A204.1 (cell line): Measurements from ENCODE around the gene VPS33A.
"Not testable (repeated sequence)": the region's sequence is repeated elsewhere in the genome, so short reads cannot be mapped to it uniquely, and the experiment has no call there.

ENCODE experiments used
- FAIRE-seq: peaks from 2 replicates; lab custom pipeline; 2012; peaks lifted over from hg19 to GRCh38; lab: Jason Lieb, UNC

VPS33A gene

DNA sequence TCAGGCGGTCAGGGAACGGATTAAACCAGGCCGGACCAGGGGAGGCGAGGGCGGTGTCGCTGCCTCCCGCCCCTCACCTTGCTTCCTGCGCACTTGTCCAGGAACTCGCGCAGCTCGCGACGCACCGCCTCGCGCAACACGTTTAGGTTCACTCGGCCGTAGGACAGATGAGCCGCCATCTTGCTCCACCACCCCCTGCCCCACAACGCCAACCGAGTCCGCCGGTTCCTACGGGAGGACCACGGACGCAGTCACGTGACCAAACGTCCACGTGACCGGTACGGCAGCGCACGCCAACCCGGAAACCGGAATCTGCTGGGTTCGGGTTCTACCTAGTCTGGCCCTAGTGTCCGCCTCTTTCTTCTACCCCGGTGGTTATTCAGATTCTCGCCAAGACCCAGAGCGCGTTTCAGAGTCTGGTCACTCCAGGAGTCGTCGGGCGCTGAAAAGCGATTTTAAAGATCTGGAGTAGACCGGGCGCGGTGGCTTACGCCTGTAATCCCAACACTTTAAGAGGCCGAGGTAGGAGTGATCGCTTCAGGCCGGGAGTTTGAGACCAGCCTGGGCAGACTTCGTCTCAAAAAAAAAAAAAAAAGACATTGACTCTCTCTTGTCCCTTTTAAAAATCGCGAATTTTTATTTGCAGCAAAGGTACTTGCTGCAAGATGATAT lies at the start of gene VPS33A:
VPS33A (minus strand) TSS at position 265 of the 672 bp plus-strand sequence; CDS start at position 179, 86 bp downstream.
- FAIRE-seq: no peak

DNA sequence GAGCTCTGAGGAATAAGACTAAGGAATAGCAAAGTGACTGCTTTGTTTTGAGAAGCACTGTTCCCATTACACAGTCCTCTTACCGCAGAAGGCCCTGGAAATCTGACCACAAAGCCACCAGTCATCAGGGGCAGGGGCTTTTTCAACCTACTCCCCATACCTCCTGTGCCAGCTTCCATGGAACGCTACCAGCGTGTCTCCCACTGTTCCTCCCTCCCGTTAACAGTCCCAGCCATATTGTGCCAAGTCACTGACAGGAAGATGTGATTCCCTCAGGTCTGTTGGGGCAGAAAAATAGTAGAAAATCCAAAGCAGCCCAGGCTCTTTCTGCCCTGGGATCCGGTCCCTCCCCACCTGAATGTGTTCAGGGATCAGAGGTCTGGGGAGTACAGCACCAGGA lies 46.6 kb upstream of the VPS33A start:
- no peak for FAIRE-seq

DNA sequence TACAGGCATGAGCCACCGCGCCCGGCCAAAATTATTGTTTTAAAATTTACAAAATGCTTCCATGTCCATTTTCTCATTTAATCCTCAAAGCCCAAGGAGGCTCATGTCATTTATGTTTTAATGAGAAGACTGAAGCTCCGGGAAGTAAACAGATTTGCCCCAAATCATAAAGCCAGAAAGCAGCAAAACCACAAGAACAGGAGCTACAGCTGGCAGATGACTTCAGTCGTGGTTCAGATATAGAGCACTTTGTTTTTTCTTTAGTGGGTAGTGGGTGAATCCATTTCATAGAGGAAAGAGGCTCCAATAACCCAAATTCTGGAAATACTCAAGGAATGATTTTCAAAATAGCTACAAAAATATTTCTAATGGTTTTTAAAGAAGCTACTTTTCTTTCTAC lies 45.4 kb upstream of the VPS33A start:
- no peak for FAIRE-seq

DNA sequence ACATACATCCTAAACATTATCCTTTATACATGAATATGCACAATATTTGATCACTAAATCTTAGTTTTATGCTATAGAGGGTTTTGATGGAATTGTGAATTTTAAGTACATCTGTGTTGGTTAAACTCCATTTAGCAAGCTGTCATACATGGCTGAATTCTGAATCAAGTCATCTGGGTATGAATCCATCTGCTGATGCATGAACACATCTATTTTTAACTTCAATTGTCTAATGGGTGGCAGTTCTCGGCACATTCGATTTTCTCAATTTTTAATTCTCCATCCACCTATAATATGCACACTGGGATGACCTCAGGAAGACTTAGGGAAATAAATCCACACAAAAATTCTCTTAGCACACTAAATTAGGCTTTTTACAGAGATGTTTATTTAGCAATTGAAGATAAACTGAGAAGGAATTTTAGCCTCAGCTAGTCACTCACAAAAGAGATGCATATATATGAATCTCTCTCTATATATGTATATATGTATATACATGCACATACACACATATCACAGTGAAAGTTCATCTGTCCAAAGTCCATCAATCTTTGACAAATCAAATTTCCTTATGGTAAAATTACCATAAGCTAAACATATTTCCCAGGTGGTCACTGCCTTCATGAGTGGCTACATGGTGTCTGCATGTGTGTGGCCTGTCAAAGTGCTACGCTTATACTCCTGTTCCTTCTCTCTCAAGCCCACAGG lies 44.5 kb upstream of the VPS33A start:
- FAIRE-seq: no peak

DNA sequence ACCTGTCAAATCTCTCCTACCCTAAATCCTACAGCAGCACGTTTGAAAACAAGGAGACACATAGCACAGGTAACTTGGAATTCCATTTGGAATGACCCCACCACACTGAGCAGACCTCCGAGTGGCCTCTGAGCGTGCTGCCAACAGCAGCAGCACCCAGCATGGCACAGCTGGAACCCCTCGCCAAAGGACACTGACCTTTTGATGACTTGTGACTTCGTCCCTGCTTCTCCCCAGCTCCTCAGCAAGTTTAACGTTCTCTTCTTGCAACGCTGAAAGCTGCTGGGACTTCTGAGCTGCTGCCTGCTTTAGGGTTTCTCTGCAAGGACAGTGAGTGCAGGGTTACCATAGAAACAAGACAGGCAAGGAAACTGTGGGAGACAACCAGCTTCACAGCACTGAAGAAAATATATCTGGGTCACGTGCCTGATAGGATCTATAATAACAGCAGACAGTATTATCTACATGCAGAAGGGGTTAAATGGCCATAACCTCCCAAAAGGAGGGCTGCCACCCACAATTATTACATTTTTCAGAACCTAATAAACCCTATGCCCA lies 43.3 kb upstream of the VPS33A start:
- FAIRE-seq: no peak

DNA sequence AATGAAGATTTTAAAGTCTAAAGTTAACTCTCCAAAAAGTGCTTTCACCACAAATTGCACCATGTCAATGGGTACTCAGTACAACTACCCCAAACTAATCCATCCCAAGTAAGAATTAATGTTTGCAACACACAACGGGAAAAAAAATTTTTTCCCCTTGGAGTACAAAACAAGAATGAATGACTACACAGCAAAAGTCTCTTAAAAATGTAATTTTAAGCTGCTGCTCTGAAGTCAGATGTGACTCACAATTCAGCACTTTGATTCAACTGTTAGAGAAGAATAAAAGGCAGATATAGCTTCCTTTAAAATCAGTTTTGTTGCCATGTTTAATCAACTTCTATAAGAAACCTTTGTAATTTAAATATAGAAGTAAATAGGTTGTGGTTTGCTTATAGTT lies 42.5 kb upstream of the VPS33A start:
- no peak for FAIRE-seq

DNA sequence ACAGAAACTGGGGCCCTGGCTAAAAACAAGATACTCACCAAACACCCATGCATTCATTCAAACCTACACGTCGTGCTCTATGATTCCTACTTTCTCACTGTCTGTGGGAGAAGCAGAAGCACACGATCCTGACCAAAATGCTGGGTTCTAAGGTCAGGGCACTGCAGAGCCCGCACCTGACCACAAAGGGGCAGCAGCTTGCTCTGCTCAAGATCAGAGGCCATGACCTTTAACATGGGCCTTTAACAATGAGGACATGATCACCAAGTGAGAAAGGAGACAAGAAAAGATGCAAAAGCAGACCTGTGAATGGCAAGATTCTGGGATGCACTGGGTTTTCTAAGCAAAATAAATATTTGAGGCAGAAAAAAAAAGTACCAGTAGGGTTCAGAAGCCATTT lies 40.1 kb upstream of the VPS33A start:
- FAIRE-seq: no peak

DNA sequence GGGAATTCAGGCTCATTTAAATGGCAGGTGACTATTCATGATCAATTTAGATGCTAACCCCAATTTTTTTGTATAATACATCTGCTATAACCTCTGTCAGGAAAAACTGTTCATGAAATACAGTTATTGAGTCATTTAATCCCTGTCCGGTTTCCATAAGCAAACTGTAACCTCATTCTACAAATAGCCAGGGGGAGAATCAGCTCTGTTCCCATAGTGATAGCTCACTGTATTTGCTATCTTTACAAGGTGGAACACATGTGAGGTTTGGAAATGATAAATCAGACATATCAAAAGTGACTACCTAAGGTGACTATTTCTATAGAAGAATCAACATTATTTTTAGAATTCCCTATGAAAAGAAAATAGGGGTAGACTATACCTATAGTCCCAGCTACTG lies 38.6 kb upstream of the VPS33A start:
- FAIRE-seq: no peak

DNA sequence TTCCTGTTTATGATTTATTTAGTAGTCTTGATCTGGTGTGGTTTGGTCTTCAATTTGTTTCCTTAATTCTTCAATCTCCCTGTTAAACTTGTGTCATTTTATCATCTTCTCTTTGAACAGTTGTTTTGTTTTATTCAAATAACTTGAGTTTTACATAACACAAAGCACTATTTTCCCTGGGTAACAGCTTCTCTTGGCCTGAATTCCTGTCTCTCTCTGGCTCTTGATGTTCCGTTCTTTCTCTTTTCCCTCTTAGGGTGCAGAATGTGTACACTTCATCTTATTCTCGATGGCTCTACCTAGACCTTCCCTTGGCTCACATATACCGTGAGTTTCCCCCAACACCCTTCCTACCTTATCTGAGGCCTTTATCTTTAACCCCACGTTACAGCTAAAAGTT lies 36.8 kb upstream of the VPS33A start:
- no peak for FAIRE-seq

DNA sequence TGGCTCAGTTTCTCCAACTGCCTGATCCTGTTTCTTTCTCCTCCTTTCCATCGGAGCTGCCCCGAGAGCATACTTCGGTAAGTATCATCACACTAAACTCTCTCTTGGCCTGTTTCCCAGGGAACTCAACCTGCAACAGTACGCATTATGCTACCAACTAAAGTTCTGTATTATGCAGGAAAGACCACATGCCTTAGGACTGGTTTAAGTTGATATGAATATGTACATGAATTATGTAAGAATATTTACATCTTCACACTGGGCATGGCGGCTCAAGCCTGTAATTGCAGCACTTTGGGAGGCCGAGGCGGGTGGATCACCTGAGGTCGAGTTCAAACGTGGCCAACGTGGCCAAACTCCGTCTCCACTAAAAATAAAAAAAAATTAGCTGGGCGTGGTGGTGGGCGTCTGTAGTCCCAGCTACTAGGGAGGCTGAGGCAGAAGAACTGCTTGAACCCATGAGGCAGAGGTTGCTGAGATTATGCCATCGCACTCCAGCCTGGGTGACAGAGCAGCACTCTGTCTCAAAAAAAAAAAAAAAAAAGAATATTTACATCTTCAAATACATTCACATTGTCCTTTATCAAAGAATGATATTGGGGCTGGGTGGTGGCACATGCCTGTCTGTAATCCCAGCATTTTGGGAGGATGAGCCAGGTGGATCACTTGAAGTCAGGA lies 31.9 kb upstream of the VPS33A start:
- FAIRE-seq: no peak

DNA sequence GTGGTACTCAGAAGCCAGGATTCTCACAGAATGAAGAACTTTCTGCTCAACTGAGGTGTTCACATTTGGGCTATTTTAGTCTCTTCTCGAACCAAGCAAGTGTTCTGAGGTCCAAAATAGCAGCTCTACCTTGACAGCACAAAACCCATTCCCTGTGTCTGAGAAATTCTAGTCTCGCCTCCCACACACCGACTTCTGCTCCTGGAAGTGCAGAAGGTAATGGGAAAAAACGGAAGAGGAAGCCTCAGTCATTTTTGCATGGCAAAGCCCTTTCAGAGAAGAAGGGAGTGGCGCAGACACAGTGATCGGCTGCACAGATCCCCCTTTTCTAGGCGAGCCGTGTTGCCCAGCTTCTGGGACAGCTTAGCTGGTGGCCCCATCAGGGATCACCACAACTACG lies 31.2 kb upstream of the VPS33A start:
- FAIRE-seq: no peak

DNA sequence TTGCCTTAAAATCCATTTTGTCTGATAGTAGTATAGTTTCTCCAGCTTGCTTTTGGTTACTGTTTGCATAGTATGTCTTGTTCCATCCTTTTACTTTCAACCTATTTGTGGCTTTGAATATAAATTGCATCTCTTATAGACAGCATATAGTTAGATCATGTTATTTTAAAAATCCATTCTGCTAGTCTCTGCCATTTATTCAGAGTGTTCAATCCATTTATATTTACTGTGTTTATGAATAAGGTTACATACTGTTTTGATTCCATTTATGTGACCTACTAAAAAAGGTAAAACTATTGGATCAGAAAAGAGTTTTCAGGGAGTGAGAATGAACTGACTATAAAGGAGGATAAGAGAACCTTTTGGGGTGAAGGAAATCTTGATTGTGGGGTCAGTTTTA lies 29.6 kb upstream of the VPS33A start:
- no peak for FAIRE-seq

DNA sequence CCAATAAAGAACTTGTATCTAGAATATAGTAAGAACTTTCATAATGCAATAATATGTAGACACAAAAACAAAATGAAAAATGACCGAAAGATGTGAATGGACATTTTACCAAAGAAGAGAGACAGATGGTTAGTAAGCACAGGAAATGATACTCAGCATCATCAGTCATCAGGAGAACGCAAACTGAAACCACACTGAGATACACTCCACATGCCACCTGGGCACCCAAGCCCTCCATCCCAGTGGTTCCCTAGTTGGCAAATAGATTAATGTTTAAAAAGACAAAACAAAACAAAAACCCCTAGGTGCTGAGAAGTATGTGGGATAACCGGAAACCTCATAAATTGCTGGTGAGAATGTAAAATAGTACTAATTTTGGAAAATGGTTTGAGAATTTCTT lies 26.8 kb upstream of the VPS33A start:
- FAIRE-seq: no peak

DNA sequence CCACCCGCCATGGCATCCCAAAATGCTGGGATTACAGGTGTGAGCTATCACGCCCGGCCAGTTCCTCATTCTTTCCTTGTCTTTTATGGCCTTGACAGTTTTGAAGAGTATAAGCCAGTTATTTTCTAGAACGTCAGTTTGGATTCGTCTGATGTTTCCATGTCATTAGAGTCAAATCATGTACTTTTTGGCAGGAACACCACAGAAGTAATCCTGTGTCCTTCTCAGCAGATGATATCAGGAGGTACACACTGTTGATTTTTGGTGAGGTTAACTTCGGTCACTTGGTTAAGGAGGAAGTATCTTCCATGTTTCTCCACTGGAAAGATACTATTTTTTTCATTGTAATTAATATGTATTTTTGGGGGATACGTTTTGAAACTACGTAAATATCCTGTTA lies 25.1 kb upstream of the VPS33A start:
- no peak for FAIRE-seq

DNA sequence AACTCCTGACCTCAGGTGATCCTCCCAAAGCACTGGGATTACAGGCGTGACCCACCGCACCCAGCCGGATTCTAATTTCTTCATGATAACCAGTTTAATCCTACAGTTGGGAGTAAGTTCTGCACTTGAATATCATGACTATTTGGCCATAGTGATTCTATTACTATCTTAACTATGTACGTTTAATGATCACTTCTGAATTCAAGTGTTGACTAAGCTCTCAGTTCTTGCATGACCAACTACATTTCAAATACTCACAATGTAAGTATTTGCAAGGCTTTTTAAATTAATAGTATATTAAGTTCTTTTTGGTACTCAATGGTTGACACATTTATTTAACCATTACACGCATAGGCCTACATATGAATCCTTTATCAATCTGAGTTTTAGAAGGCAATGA lies 17.4 kb upstream of the VPS33A start:
- no peak for FAIRE-seq

DNA sequence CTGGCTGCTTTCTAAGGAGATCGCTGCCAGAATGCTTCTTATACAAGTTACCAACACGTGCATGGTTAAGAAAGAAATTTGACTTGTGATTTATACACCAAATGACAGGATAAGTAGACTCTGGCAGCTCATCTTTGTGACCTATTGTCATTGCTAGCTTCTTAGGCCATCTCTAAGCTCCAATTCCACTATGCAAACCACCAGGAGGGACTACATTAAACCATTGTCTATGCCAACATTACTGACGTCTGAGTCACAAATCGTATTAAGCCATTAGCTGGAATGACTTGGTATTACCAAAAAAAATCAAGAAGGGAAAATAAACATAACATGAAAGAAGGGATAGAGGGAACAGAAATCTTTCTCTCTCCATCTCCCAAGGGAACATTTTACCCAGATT lies 15.8 kb upstream of the VPS33A start:
- no peak for FAIRE-seq

DNA sequence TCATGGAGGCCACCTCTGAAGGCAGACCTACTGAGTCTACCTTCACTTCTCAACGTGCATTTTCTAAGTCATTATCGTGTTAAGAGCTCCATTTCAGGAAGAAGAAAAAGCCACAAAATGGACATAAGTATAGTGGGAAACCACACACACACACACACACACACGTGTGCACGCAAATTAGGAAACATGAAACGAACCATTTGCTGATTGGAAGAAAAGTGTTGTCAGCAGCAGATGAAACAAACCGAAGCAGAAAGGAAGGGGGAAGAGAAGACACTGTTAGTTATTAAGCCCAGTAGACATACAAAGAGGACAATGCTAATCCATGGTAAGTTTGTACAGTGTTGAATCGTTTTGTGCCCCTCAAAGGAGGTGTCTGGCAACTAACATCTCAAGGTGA lies 9.9 kb upstream of the VPS33A start:
- FAIRE-seq: no peak

DNA sequence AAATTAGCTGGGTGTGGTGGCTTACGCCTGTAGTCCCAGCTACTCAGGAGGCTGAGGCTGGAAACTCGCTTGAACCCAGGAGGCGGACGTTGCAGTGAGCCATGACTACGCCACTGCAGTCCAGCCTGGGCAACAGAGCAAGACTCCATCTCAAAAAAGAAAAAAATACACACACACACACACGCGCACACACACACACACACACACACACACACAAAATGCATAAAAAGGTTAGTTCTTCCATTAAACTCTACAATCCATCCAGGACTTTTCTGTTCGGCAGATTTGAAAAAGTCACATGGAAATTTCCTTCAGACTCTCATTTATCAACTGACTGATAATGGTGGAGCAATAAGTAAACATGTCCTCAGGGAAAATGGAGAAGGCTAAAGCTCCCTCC lies 9.2 kb upstream of the VPS33A start:
- no peak for FAIRE-seq

DNA sequence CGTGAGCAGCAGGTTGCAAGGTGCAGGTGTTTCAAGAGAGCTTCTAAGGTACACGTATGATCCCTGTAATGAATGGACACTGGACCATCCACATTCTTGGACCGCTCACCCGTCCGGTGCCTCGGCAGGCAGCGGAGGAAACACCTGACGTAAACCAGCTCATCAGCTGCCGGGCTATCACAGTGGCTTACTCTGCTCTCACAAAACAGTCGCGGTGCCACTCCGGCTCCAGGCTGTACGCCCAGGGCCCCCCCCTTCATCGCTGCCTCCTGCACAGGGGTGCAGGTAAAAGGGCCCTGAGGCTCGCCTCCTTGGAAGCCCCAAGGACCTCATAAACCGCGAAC lies 436 bp downstream of the VPS33A start:
- FAIRE-seq: no peak

DNA sequence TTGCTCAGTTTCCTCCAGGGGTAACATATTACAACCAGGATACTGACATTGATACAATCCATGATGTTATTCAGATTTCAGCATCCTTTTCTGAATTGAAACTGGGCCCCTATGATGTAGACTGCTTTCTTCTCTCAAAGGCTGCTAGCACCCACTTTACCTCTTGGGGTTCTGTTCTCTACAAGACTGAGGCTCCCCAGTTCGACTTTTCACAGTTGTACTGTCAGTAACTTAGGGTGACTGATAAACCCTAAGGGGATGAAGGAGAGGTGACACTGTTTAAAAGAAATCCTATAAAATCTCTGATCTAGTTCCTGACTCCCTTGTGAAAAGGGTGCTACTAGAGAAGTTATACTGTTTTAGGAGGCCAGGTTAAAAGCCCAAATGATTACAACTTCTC lies 818 bp downstream of the VPS33A start:
- FAIRE-seq: no peak

DNA sequence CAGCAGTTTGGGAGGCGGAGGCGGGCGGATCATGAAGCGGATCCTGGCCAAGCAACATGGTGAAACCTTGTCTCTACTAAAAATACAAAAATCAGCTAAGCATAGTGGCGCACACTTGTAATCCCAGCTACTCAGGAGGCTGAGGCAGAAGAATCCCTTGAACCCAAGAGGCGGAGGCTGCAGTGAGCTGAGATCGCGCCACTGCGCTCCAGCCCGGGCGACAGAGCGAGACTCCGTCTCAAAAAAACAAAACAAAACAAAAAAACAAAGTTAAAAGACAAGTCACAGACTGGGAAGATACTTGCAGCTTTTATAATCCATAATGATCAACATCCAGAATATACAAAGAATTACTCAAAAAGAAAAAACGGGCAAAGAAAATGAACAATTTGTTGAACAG lies 5.6 kb downstream of the VPS33A start:
- FAIRE-seq: not testable (repeated sequence)

DNA sequence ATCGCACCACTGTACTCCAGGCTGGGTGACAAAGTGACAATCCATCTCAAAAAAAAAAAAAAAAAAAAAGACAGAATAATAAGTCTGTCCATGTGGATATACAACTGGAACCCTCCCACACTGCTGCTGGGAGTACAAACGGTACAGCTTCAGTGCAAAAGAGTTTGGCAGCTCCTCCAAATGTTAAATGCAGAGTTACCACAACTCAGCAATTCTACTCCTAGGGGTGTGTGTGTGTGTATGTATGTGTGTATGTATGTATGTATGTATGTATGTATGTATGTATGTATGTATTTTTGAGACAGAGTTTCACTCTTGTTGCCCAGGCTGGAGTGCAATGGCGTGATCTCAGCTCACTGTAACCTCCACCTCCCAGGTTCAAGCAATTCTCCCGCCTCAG lies 7.4 kb downstream of the VPS33A start:
- not testable (repeated sequence) for FAIRE-seq

DNA sequence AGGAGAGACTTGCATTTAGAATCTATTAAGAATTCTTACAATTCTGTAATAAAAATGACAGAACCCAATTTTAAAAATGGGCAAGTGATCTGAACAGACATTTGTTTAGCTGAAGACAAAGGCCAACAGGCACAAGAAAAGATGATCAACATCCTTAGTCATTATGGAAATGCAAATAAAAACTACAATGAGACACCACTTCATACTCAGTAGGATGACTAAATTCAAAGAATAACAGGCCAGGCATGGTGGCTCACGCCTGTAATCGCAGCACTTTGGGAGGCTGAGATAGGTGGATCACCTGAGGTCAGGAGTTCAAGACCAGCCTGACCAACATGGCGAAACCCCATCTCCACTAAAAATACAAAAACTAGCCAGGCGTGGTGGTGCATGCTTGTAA lies 7.8 kb downstream of the VPS33A start:
- not testable (repeated sequence) for FAIRE-seq

DNA sequence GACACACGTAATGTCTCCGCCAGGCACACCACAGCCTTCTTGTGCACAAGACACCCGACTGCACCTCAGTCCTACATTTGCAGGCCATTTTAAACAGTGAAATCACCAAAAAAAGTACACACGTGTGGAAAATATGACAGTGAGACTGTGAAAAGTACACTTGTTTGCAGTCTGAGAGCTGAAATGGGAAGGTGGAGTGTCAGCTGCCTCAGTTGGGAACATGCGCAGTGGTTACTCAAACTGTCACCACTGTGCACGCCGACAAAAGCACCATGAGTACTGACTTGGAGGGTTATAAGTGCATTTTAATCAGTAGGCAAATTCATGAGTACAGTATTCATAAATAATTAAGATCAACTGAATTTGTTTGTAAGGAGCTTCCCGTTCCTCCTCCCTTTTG lies 15.8 kb downstream of the VPS33A start:
- no peak for FAIRE-seq
